AG04449 (cell line): ENCODE data around the gene PRDM5.

Experiments used
- CTCF ChIA-PET: fragments of 350-600 bp; formaldehyde crosslinking; extraction: SDS; loops from one replicate; lab custom pipeline; 2021; ENCODE audit warnings: antibody characterized with exemption; lab: Yijun Ruan, JAX
- POLR2A ChIA-PET: fragments of 400-600, 350-600 bp; formaldehyde crosslinking; extraction: SDS; loops from one replicate; lab custom pipeline; 2020; ENCODE audit warnings: antibody characterized with exemption, inconsistent platforms; lab: Yijun Ruan, JAX
- DNase-seq: peaks from one replicate; pipeline ENCODE4 v3.0.0-alpha.2; 2010; ENCODE audit warnings: low read depth, low spot score
- H3K4me3 ChIP-seq: 2 replicates; pipeline ENCODE4 v1.5.1; 2011; ENCODE audit warnings: low read depth, mild to moderate bottlenecking, control low read depth, low read length
- TF ChIP-seq, protein P1 (sequence below): IDR thresholded peaks from one replicate; pipeline ENCODE4 v1.5.1; 2011; ENCODE audit warnings: mild to moderate bottlenecking, moderate library complexity, low read length, control low read depth, inconsistent platforms; ENCODE audit not compliant: insufficient read depth; ENCODE audit errors: missing control alignments

The PRDM5 gene

GRCh38 chr4:120918788-120919187, 3.7 kb downstream of the PRDM5 start:
- no peak for DNase-seq
- ChIA-PET POLR2A (no interaction called here), CTCF (interaction anchor here (0.6 to 1.7 kb wide), 8 partner anchors 10 to 306 kb away, joined by 3 to 7 read pairs (median 4); no protein-coding TSS in a partner anchor)
- no peak overlapping the region for H3K4me3 ChIP-seq
- TF ChIP-seq, protein P1, sequence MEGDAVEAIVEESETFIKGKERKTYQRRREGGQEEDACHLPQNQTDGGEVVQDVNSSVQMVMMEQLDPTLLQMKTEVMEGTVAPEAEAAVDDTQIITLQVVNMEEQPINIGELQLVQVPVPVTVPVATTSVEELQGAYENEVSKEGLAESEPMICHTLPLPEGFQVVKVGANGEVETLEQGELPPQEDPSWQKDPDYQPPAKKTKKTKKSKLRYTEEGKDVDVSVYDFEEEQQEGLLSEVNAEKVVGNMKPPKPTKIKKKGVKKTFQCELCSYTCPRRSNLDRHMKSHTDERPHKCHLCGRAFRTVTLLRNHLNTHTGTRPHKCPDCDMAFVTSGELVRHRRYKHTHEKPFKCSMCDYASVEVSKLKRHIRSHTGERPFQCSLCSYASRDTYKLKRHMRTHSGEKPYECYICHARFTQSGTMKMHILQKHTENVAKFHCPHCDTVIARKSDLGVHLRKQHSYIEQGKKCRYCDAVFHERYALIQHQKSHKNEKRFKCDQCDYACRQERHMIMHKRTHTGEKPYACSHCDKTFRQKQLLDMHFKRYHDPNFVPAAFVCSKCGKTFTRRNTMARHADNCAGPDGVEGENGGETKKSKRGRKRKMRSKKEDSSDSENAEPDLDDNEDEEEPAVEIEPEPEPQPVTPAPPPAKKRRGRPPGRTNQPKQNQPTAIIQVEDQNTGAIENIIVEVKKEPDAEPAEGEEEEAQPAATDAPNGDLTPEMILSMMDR: no peak

- ChIA-PET CTCF (interaction anchor here (1.1 to 1.7 kb wide), 3 partner anchors 9 to 200 kb away, joined by 4 to 7 read pairs (median 5); no protein-coding TSS in a partner anchor), POLR2A (no interaction called here)
- DNase-seq: no peak
- no peak overlapping the region for H3K4me3 ChIP-seq
- TF ChIP-seq, protein P1: no peak
Measured at GRCh38 chr4:120918092-120918491, 4.4 kb downstream of the PRDM5 start.

- DNase-seq: no peak
- H3K4me3 ChIP-seq: no peak overlapping the region
- TF ChIP-seq, protein P1: no peak
- ChIA-PET CTCF (no interaction called here), POLR2A (no interaction called here)
Measured at GRCh38 chr4:120916937-120917336, 5.6 kb downstream of the PRDM5 start.

- DNase-seq: no peak
- POLR2A ChIA-PET: no interaction called here
- H3K4me3 ChIP-seq: no peak overlapping the region
- CTCF ChIA-PET: no interaction called here
- TF ChIP-seq, protein P1: no peak
Measured at GRCh38 chr4:120915336-120915735, 7.2 kb downstream of the PRDM5 start.

- no peak for DNase-seq
- no peak overlapping the region for H3K4me3 ChIP-seq
- POLR2A ChIA-PET: no interaction called here
- TF ChIP-seq, protein P1: no peak
- CTCF ChIA-PET: no interaction called here
Measured at GRCh38 chr4:120903419-120903818, 19.1 kb downstream of the PRDM5 start.

DNA sequence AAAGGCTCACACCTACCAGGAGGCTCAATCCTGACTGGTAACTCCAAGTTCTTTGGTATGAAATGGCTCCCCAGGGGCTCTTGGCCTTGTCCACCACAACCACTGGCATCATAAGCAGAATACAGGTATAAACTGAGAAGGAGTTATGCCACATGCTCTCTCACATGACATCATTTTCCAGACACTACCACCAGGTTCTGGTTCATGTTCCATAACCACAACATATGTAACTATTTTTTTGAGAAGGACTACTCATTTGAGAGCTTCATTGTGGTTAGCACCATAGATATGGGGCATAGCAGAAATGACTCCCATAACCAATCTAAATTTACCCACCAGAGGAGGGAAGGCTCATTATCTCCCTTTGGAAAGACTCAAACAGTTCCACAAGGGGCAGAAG, 19.6 kb downstream of the PRDM5 start:
- TF ChIP-seq, protein P1: no peak
- ChIA-PET POLR2A (no interaction called here), CTCF (interaction anchor here (1.0 kb wide), 1 partner anchor 10 kb away, joined by 3 read pairs; no protein-coding TSS in a partner anchor)
- no peak for DNase-seq
- H3K4me3 ChIP-seq: no peak overlapping the region
